Fibroblast of villous mesenchyme (primary cell): ENCODE results near the gene CRYGD. TPM values are rescaled to one million over a fixed set of nuclear protein-coding genes. Genes with fewer than 3 reads are reported as not detected.

Source experiments
- DNase-seq: peaks from one replicate; pipeline ENCODE4 v3.0.0-alpha.2; 2010; ENCODE audit warnings: low read depth
- H3K4me3 ChIP-seq: 2 replicates; pipeline ENCODE4 v1.5.1; 2011; ENCODE audit warnings: low read depth, mild to moderate bottlenecking, low read length
- CTCF ChIP-seq: IDR thresholded peaks from 2 replicates; pipeline ENCODE4 v1.5.1; 2012; ENCODE audit warnings: low read depth, mild to moderate bottlenecking, low read length; ENCODE audit not compliant: insufficient read depth
- total RNA-seq: library from RNA; depleted of rRNA; stranded (reverse); fragments of >200 nt; gene quantifications from 2 replicates; pipeline ENCODE4 v1.2.3, GENCODE V29; 2012

The CRYGD gene
- total RNA-seq, 1 donor, result not detected

GRCh38 chr2:208097801-208098200 lies 26.5 kb downstream of the CRYGD start:
- no peak for TF ChIP-seq CTCF
- no peak for DNase-seq
- no peak overlapping the region for H3K4me3 ChIP-seq

DNA sequence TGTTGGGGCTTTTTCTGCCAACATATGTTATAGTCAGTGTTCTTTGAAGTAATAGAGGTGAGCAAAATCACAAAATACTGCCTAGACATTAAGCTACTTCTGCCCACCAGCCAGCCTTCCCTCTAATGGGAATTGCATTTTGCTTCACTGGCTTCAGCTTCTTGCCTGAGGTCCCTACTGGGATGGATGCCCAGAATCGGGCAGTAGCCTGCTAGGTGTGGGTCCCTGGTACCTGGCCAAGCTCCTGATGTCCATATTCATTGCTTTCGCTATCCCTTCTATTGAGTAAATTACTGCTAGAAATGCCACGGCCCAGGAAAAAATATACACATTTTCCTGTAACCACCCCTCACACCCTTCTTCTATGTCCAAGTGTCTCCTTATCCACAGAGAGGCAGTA lies 27.0 kb downstream of the CRYGD start:
- H3K4me3 ChIP-seq, result no peak overlapping the region
- no peak for TF ChIP-seq CTCF
- DNase-seq, result no peak

DNA sequence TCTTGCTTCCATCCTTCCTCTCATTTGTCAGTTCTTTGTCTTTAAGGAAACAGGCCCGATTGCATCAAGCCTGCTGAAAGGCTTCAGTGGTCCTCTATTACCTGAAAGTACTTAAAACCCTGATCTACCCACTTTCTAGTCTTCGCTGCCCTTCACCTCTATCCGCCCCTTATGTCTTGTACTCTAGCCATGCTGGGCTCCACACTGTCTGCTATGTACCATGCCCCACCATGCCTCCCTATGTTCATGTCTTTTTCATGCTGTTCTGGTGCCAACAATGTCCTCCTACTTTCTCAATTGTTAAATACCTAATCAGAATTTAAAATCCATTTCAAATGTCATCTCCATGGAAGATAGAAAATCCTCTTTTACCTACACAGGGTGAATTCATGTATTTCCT lies 28.2 kb downstream of the CRYGD start:
- TF ChIP-seq CTCF, result no peak

GRCh38 chr2:208093128-208093527 lies 31.2 kb downstream of the CRYGD start:
- no peak overlapping the region for H3K4me3 ChIP-seq
- DNase-seq, result no peak
- no peak for TF ChIP-seq CTCF

More for the DNA sequence above, 28.2 kb downstream of the CRYGD start:
- H3K4me3 ChIP-seq, result no peak overlapping the region
- DNase-seq, result no peak

DNA sequence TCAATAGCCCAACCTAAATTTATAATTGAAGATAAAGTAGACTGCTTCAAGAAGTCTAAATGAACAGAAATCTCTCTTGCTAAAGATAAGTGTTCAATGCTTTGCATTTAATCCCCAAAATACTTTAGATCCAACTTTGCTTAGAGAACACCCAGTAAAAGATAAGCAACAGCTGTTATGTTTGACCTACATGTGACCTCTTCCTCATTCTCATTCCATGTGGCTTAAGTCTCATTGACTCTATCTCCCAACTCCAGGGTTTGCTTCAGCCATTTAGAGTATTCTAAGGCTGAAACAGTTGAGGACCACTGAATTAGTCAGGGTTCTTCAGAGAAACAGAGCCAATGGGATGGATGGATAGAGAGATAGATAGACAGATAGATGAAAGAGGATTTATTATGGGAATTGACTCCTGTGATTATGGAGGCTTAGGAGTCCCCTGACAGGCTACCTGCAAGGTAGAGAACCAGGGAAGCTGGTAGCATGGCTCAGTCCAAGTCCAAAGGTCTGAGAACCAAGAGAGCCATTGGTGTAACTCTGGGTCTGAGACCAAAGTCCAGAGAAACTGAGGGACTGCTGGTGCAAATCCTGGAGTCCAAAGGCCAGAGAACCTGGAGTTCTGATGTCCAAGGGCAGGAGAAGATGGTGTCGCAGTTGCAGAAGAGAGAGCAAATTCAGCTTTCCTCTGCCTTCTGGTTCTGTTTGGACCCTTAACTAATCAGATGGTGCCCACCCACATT lies 32.1 kb downstream of the CRYGD start:
- TF ChIP-seq CTCF, result no peak
- no peak overlapping the region for H3K4me3 ChIP-seq
- DNase-seq, result peak; percentile 74

DNA sequence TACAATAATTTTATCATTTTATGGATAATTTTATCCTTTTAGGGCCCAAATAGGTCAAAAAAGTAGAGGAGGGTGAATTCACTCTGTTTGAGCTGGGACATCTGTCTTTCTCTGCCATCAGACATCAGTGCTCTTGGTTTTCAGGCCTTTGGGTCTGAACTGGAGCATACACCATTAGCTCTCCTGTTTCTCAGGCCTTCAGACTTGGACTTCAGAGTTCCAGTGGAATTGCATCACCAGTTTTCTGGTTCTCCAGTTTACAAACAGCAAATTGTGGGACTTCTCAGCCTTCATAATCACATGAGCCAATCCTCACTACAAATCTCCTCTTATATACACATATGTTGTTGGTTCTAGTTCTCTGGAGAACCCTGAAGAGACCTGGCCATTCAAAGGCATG lies 33.9 kb downstream of the CRYGD start:
- no peak for TF ChIP-seq CTCF
- no peak for DNase-seq
- H3K4me3 ChIP-seq, result no peak overlapping the region

- no peak for TF ChIP-seq CTCF
- H3K4me3 ChIP-seq, result no peak overlapping the region
- no peak for DNase-seq
Observed at GRCh38 chr2:208086029-208086428, 38.3 kb downstream of the CRYGD start.
